IMR-90 (cell line): ENCODE results near the gene EMILIN2. TPM values are rescaled to one million over a fixed set of nuclear protein-coding genes. Genes with fewer than 3 reads are reported as not detected.

Experiments used
- ATAC-seq: fragments of 200-7000 bp; cut with Tn5 transposase; 2 replicates; pipeline ENCODE4 v1.9.1; 2020; ENCODE audit warnings: low read depth, mild to moderate bottlenecking, moderate library complexity
- BruUV-seq: library from RNA; stranded (reverse); fragments of 400-500 nt; replicated peaks from 2 replicates; lab custom pipeline; 2021; lab: Mats Ljungman, UMichigan
- CTCF ChIA-PET: fragments of 300-600 bp; formaldehyde crosslinking; extraction: SDS; loops from one replicate; lab custom pipeline; 2021; ENCODE audit warnings: antibody characterized with exemption; lab: Yijun Ruan, JAX
- POLR2A ChIA-PET: fragments of 300-600 bp; sonication (Branson Sonifier 250); formaldehyde crosslinking; loops from one replicate; lab custom pipeline; 2022; ENCODE audit warnings: antibody characterized with exemption; ENCODE audit not compliant: unreplicated experiment; lab: Charles Lee
- DNase-seq: peaks from one replicate; pipeline ENCODE4 v3.0.0; 2013
- H2AFZ ChIP-seq: replicated peaks from 2 replicates; pipeline ENCODE3; 2013; ENCODE audit warnings: low read length, mild to moderate bottlenecking; ENCODE audit not compliant: poor library complexity
- H2AK5ac ChIP-seq: 2 replicates; pipeline ENCODE4 v1.6.1; 2013; ENCODE audit warnings: low read depth, low read length, inconsistent platforms
- H2AK9ac ChIP-seq: replicated peaks from 2 replicates; pipeline ENCODE3; 2013; ENCODE audit warnings: mild to moderate bottlenecking, low read depth, low read length, moderate library complexity; ENCODE audit not compliant: poor library complexity
- H2BK120ac ChIP-seq: 2 replicates; pipeline ENCODE4 v1.6.1; 2013; ENCODE audit warnings: low read depth, low read length, inconsistent platforms
- H2BK15ac ChIP-seq: 3 replicates; pipeline ENCODE4 v1.6.1; 2013; ENCODE audit warnings: low read depth, low read length, inconsistent platforms
- H2BK20ac ChIP-seq: 2 replicates; pipeline ENCODE4 v1.6.1; 2013; ENCODE audit warnings: low read depth, mild to moderate bottlenecking, inconsistent platforms, low read length, moderate library complexity
- H2BK5ac ChIP-seq: 2 replicates; pipeline ENCODE4 v1.6.1; 2013; ENCODE audit warnings: mild to moderate bottlenecking, low read depth, low read length, inconsistent platforms; ENCODE audit not compliant: poor library complexity, severe bottlenecking
- H3K14ac ChIP-seq: replicated peaks from 2 replicates; pipeline ENCODE4 v1.6.1; 2013; ENCODE audit warnings: low read depth, low read length, inconsistent platforms
- H3K18ac ChIP-seq: 2 replicates; pipeline ENCODE4 v1.6.1; 2013; ENCODE audit warnings: low read depth, low read length, control low read depth
- H3K23ac ChIP-seq: 2 replicates; pipeline ENCODE4 v1.6.1; 2013; ENCODE audit warnings: low read depth, low read length, inconsistent platforms
- H3K27ac ChIP-seq: 2 replicates; pipeline ENCODE4 v1.5.1; 2013; ENCODE audit warnings: mild to moderate bottlenecking, control low read depth, low read length; ENCODE audit not compliant: insufficient read depth
- H3K27me3 ChIP-seq: 2 replicates; pipeline ENCODE4 v1.6.1; 2013; ENCODE audit warnings: low read length; ENCODE audit not compliant: control insufficient read depth, insufficient read depth
- H3K36me3 ChIP-seq: 2 replicates; pipeline ENCODE4 v1.6.1; 2013; ENCODE audit warnings: low read length, mixed read lengths; ENCODE audit not compliant: control insufficient read depth, insufficient read depth
- H3K4ac ChIP-seq: 2 replicates; pipeline ENCODE4 v1.6.1; 2013; ENCODE audit warnings: low read depth, low read length, inconsistent platforms
- H3K4me1 ChIP-seq: 2 replicates; pipeline ENCODE4 v1.6.1; 2013; ENCODE audit warnings: low read length, mixed read lengths; ENCODE audit not compliant: control insufficient read depth, insufficient read depth
- H3K4me2 ChIP-seq: 2 replicates; pipeline ENCODE4 v1.6.1; 2013; ENCODE audit warnings: low read depth, mild to moderate bottlenecking, control low read depth, low read length, moderate library complexity
- H3K4me3 ChIP-seq: 2 replicates; pipeline ENCODE4 v1.5.1; 2013; ENCODE audit warnings: low read depth, mild to moderate bottlenecking, control low read depth, low read length, moderate library complexity; ENCODE audit not compliant: insufficient read depth
- H3K56ac ChIP-seq: 2 replicates; pipeline ENCODE4 v1.6.1; 2013; ENCODE audit warnings: low read length, inconsistent platforms; ENCODE audit not compliant: insufficient read depth; ENCODE audit errors: extremely low read depth
- H3K79me1 ChIP-seq, 2 experiments: 2 replicates each; pipeline ENCODE4 v1.6.1; 2013; ENCODE audit warnings: low read length in 2 of 2, inconsistent platforms in 1 of 2, low read depth in 1 of 2
- H3K9ac ChIP-seq: 2 replicates; pipeline ENCODE4 v1.6.1; 2013; ENCODE audit warnings: low read depth, low read length, control low read depth
- H3K9me1 ChIP-seq: 2 replicates; pipeline ENCODE4 v1.6.1; 2013; ENCODE audit warnings: low read length, inconsistent platforms; ENCODE audit not compliant: insufficient read depth
- H3K9me3 ChIP-seq: 2 replicates; pipeline ENCODE4 v1.6.1; 2013; ENCODE audit warnings: low read length; ENCODE audit not compliant: control insufficient read depth, insufficient read depth
- H4K20me1 ChIP-seq: 2 replicates; pipeline ENCODE4 v1.6.1; 2013; ENCODE audit warnings: low read length, inconsistent platforms; ENCODE audit not compliant: insufficient read depth
- H4K5ac ChIP-seq: 2 replicates; pipeline ENCODE4 v1.6.1; 2013; ENCODE audit warnings: mild to moderate bottlenecking, low read depth, low read length, control low read depth
- H4K8ac ChIP-seq, 2 experiments: 2 replicates each; pipeline ENCODE4 v1.6.1; 2013; ENCODE audit warnings: low read depth in 2 of 2, low read length in 2 of 2, control low read depth in 1 of 2, inconsistent platforms in 1 of 2
- H4K91ac ChIP-seq: 2 replicates; pipeline ENCODE4 v1.6.1; 2013; ENCODE audit warnings: low read depth, low read length, inconsistent platforms; ENCODE audit not compliant: insufficient read depth
- CTCF ChIP-seq: conservative IDR thresholded peaks from 2 replicates; pipeline ENCODE4 v1.5.1; 2012; ENCODE audit warnings: mild to moderate bottlenecking, low read depth, low read length, improper control_type of control experiment
- ELK1 ChIP-seq: fragments of 150-350 bp; IDR thresholded peaks from 2 replicates; pipeline ENCODE4 v1.6.1; 2016; ENCODE audit warnings: low read depth, mild to moderate bottlenecking, low read length, moderate library complexity, borderline replicate concordance
- FOS ChIP-seq: fragments of 150-350 bp; IDR thresholded peaks from 2 replicates; pipeline ENCODE4 v1.6.1; 2016; ENCODE audit warnings: low read depth, low read length
- MAFK ChIP-seq: IDR thresholded peaks from 2 replicates; pipeline ENCODE4 v1.6.1; 2012; ENCODE audit warnings: low read depth, low read length, improper control_type of control experiment
- RAD21 ChIP-seq: IDR thresholded peaks from 2 replicates; pipeline ENCODE4 v1.6.1; 2012; ENCODE audit warnings: low read length, improper control_type of control experiment
- USF2 ChIP-seq: fragments of 150-350 bp; IDR thresholded peaks from 2 replicates; pipeline ENCODE4 v1.6.1; 2017; ENCODE audit warnings: mild to moderate bottlenecking, antibody characterized with exemption, low read length, low read depth
- WGBS, 2 experiments: methylation state at CpG; one replicate each; pipeline versions ENCODE4 v1.1.5 to v1.1.7; 2013; ENCODE audit warnings: missing lambda C conversion rate in 2 of 2; ENCODE audit not compliant: insufficient read length in 1 of 2; ENCODE audit errors: extremely low coverage in 2 of 2; 5-methylcytosine and 5-hydroxymethylcytosine counted together
- dilution Hi-C: fragments of 300-500 bp; cut with HindIII; formaldehyde crosslinking; loops from one replicate; pipeline ENCODE4 v1.14.3; 2018; ENCODE audit warnings: low sequenced_read_pairs; ENCODE audit not compliant: unreplicated experiment
- in situ Hi-C: fragments of 300-500 bp; cut with MboI; formaldehyde crosslinking; loops from 3 replicates; pipeline ENCODE4 v1.14.3; 2019; ENCODE audit warnings: low sequenced_read_pairs, inconsistent platforms, mixed read lengths
- intact Hi-C: fragments of 100-400 bp; cut with micrococcal nuclease; formaldehyde crosslinking; loops from 2 replicates; pipeline ENCODE4 v1.10.0; 2022
- polyA plus RNA-seq, 3 experiments: library from polyadenylated mRNA; depleted of rRNA; stranded (reverse); fragments of >200 nt; gene quantifications; 2 replicates each; pipeline ENCODE4 v1.2.3, GENCODE V29; 2012; ENCODE audit warnings: low replicate concordance in 1 of 3
- total RNA-seq: library from RNA; depleted of rRNA; stranded (reverse); fragments of >200 nt; gene quantifications from 2 replicates; pipeline ENCODE4 v1.2.3, GENCODE V29; 2012

The EMILIN2 gene
- total and polyA plus RNA-seq, 2 of the 4 experiments (the other 2 are of a cell fraction), result under 0.01 to 0.14 TPM

GRCh38 chr18:2952605-2953004 is 105.8 kb downstream of the EMILIN2 start:
- Histone ChIP-seq H2AK5ac (no peak overlapping the region), H3K9me3 (no peaks in the 10 kb centered on the region), H3K9ac (no peak overlapping the region), H3K4me2 (no peak overlapping the region), H3K14ac (no peak overlapping the region), H3K9me1 (peaks cover 8% of the 10 kb centered on the region), H3K23ac (no peak overlapping the region), H3K27me3 (no peaks in the 10 kb centered on the region), H3K4me1 (peaks cover 2% of the 10 kb centered on the region), H3K79me1 (peaks cover 38 to 47% of the 10 kb centered on the region in 2 experiments), H2AK9ac (no peak overlapping the region), H4K20me1 (no peaks in the 10 kb centered on the region), H2BK20ac (no peak overlapping the region), H2AFZ (no peak overlapping the region), H2BK120ac (no peak overlapping the region), H3K18ac (no peak overlapping the region), H3K4ac (no peak overlapping the region), H2BK5ac (no peak overlapping the region), H3K4me3 (no peak overlapping the region), H3K27ac (no peak overlapping the region), H2BK15ac (no peak overlapping the region), H3K36me3 (peaks cover 40% of the 10 kb centered on the region), H3K56ac (no peak overlapping the region), H4K5ac (no peak overlapping the region), H4K91ac (no peak overlapping the region), H4K8ac (no peak overlapping the region)
- intact Hi-C loops, result loop anchor here (10.0 kb wide), 1 partner anchor 52 kb away; no protein-coding TSS in a partner anchor
- dilution Hi-C loops, result no loop called here
- no TSS peak for BruUV-seq
- ATAC-seq (no peak), DNase-seq (no peak)
- TF ChIP-seq CTCF, result no peak
- TF ChIP-seq RAD21, result no peak
- no peak for TF ChIP-seq FOS
- TF ChIP-seq MAFK, result no peak
- TF ChIP-seq USF2, result no peak
- no peak for TF ChIP-seq ELK1
- in situ Hi-C loops, result no loop called here
- ChIA-PET POLR2A (no interaction called here), CTCF (no interaction called here)
- no CpG with 5 or more reads among the region's 2 CpGs for WGBS, 2 experiments
